NCI-H524 (cell line): Measurements from ENCODE around the gene ESR1.
"Not testable (repeated sequence)": the region's sequence is repeated elsewhere in the genome, so short reads cannot be mapped to it uniquely, and the experiment has no call there.

Experiments
- DNase-seq, 2 experiments: peaks; one replicate each; lab custom pipeline; 2025; lab: John Stamatoyannopoulos, UW

Gene ESR1

DNA sequence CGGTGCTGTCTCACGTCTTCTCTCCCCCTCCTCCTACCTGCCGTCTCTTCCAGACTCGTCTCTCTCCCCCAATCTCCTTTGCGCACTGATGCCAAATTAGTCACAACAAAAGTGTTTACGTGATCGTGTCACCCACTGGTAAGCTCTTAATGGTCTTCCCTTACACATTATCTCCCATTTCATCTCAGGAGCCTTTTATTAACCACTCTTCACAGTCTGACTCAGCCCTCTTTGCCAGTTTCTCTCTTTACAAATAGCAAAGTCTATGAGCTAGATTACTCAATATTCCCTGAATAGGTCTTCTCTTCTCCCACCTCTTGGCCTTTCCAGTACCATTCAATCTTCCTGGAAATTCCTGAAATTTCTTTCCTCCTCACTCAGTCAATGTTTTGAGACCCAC is 247.0 kb downstream of the ESR1 start:
- DNase-seq = no peak

DNA sequence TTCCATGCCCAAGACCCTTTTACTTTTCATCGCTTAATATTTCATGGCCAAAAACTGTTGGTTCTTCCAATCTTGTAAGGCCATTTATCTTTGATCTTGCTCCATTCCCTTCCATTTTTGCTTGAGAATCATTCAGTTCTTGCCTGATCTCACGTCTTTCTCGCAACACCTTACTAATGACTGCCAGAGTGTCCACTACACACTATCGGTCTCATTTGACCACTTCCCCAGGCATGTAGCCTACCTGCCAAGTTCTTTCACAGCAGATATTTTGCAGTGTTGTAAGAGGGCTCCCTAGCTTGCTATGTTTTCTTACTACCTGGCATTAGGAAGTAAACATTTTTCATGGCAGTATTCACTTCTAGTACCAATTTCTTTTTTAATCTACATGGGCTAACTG is 248.0 kb downstream of the ESR1 start:
- no peak for DNase-seq

DNA sequence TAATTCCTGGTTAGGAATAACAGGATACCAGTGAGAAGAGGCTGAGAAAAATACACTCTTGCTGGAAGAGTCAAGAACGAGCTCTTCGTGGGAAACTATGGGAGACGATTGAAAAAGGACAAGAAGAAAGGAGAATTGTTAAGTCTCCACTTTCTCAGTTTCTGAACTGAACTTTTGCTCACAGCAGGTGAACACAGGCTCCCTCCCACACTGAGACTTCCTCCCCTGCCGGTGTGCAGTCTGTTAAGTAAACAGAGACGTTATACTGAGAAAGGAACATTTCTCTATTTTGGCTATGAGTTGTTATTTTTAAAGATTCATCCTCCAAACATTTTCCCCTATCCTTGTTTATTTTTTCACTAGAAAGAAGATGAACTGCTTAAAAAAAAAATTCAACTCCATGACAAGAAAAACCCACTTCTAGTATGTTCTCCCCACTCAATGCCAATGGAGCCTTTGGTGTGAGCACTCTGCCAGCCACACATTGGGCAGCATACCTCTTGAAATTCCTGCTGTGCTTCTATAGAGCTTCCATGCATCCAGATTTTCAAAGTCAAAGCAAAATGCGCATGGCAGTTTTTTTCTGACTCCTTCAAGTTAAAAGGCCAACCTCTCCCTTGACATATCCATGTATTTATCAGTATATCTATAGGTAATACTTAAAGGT is 250.5 kb downstream of the ESR1 start:
- no peak for DNase-seq

DNA sequence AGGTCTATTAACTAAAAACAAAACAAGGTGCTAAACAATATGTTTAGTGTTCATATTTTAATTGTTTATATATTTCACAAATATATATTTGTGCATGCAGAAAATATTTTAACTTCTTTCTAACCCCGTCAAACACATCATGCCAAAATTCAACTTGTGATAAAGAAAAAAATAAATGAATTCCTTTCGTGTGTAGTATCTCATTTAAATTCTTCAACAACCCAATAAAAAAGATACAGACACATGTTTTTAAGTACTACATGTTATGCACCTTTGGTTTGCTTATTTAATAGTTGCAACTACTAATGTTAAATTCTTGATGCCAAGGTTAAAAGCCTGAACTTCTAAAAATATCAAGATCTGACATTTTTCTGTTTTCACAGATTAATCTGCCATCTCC is 252.4 kb downstream of the ESR1 start:
- no peak for DNase-seq

DNA sequence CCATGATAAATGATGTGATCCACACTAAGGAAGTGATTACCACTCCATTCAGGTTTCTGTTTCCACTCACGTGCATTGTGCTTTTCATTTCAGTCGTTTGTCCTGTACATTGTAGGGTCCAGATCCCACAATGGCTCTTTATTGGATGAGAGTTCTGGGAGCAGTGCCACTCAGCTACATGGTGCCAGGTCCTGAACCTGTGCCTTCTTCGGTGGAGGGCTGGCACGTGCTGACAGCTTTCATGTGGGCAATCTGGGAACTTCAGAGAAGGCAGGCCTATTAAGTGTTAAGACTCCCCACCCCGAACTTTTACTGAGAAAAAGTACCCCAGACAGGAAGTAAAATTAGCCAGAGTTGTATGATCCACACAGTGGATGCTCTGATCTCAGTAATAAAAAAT is 255.0 kb downstream of the ESR1 start:
- DNase-seq = no peak

DNA sequence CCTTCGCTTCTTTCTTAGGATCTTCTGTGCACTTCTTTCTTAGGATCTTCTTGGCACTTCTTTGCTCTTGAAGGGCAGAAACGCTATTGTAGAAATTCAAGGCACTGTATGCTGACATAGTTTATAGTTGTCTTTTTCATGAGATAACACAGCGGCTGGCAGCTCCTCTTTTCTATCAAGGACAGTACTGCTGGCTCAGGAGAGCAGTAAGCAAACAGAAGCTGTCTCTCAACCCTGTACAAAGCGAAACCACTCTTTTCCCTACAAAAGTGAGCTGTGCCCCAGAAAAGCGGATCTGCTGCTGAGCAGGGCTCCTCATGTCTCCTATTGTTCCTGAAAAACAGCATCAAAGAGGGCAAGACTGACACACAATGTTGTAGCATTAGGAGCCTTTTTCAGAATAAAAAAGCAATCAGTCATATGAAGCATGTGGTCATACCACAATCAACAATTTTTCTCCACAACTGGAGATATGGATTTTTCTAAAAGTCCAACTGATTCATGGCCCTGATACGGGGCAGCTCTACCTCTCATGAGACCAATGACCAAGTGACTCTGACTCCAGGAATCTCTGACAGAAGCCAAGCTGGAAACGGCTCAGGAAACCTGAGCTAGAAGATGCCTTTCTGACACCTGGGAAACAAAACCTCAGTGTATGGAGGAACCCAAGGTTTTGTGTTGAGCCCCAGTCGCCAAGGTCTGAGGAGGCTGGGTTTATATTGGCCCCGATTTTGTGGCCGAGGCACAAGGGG is 255.9 kb downstream of the ESR1 start:
- no peak for DNase-seq

DNA sequence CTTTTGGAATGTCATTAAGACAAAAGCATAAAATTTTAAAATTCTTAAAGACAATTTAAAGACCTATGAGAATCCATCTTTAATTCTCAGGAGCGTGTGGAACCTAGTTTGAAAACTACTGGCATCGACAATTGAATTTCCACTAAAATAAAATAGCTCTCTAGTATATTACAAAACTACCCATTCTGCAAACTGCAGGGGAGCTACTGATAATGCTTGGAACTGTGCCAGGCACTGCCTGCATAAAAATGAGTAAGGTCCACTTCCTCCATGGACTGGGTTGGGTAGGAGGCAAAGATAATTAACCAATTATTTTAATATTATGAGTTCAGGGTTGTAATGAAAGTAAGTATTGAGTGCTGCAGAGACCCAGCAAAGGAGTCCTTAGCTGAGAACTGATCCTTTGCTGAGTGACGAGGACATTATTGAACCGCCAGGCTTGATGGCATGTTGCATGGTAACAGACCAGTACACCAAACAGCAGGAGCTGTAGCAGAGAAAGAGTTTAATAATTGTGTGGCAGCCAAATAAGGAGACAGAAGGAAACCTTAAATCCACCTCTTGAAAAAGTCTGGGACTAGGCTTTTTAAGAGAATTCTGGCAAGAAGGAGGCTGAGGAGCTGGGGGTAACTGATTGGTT is 261.3 kb downstream of the ESR1 start:
- DNase-seq = no peak

DNA sequence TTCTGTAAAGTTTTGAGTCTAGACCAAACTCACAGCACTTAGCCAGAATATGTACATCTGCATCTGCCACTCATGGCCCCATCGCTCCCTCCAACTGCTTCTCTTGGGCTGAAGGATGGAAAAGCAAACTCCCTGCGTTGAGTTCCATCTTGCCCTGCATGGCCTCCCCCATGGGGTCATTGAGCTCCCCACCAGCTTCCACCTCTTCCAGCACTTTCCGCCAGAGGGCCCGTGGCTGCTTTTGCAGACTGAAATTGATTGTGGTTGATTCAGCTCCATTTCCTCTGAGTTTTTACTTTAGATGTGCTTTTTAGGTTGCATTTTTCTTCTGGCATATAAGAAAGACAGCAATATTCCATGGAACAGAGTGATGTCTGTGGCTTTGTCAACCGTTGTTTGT is 263.1 kb downstream of the ESR1 start:
- DNase-seq = no peak

DNA sequence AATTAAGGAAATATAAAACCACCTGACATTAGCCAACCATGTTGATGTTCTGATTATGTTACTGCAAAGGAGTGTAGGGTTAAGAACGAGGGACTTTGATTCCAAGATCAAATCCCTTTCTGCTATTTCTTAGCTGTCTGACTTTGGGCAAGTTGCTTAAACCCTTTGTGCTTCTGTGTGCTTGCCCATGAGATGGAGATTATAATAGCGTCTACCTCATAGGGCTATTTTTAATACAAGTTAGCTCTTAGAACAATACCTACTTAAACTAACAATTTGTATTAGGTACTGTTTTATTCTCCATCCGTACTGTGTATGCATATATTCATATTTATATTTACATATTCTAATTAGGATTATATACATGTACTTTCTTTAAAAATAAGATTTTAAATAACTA is 263.8 kb downstream of the ESR1 start:
- DNase-seq = no peak

DNA sequence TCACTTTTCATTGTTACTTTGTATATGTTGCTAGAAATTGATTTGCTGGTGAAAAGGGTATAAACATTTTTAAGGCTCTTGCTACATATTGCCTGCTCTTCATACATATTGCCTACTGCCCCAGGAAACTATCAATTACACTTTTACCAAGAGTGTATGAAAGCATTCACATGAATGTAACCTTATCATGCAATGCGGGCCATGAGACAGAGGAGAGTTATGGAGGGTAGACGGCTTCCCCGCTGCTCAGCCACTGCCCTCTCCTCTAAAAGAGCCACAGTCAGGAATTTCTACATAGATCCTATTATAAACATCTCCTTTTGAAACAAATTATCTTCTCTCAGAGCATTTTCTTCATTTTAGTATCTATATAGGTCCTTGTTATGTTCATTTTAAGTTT is 264.4 kb downstream of the ESR1 start:
- no peak for DNase-seq

DNA sequence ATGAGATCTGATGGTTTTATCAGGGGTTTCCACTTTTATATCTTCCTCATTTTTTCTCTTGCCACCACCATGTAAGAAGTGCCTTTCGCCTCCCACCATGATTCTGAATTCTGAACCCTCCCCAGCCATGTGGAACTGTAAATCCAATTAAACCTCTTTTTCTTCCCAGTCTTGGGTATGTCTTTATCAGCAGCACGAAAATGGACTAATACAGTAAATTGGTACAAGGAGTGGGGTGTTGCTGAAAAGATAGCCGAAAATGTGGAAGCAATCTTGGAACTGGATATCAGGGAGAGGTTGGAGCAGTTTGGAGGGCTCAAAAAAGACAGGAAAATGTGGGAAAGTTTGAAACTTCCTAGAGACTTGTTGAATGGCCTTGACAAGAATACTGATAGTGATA is 268.8 kb downstream of the ESR1 start:
- DNase-seq = not testable (repeated sequence)

DNA sequence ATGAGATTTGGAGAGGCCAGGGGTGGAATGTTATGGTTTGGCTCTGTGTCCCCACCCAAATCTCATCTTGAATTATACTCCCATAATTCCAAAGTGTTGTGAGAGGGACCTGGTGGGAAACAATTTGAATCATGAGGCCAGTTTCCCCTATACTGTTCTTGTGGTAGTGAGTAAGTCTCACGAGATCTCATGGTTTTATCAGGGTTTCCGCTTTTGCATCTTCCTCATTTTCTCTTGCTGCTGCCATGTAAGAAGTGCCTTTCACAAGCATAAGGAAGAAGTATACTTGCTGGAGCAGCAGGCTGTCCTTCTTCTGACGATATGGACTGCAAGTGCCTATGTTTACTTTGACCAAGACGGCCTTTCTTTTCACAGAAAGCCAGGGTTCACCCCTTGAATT is 270.5 kb downstream of the ESR1 start:
- DNase-seq = no peak

DNA sequence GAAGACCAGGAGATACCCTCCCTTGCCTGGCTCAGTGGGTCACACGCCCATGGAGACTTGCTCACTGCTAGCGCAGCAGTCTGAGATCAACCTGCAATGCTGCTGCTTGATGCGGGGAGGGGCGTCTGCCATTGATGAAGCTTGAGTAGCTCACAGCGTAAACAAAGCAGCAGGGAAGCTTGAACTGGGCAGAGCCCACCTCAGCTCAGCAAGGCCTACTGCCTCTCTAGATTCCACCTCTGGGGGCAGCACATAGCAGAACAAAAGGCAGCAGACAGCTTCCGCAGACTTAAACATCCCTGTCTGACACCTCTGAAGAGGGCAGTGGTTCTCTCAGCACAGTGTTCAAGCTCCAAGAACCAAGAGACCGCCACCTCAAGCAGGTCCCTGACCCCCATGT is 271.3 kb downstream of the ESR1 start:
- DNase-seq = no peak

DNA sequence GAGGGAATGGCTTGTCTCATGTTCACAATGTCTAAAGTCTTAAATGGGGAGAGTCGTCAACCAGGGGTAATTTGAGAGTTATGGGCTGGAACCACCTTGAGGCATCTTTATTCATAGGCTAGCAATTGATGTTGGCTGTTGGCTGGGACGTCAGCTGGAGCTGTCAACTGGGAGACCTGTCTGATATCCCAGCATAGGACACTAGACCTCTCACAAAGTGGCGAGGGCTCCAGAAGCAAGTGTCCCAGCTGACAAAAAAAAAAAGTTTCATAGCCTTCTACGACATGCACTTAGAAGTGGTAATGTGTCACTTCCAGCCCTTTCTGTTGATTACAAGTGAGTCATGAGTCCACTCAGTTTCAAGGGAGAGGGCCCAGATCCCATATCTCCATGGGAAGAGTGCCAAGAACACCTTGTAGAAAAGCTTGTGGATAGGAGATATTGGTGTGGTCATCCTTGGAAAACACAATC is 278.0 kb downstream of the ESR1 start:
- DNase-seq = no peak

DNA sequence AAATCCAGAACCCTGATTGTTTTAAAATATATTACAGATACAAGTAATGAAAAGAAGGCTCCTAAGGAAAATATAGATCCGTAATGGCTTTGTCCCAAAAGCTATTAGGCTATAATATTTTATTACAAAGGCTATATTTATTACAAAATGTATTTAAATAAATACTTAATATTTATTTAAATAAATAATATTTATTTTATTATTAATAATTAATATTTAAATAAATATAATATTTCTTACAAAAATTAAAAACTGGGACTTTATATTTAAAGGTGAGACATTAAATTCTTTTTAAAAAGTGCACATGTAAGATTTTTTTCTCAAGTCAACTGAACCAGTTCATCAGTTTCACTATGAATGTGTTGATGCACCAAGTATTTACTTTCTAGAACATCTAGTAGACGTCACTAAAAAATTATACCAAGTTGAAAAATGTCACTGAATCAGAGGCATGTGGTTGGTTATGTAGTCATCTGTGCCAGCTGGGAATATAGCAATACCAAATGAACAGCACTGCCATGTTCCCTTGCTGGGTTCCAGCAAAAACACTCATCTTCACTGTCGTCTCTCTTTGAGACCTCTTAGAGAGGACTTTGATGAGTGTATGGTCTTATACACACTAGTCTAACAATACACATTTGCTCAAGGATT is 278.9 kb downstream of the ESR1 start:
- no peak for DNase-seq

DNA sequence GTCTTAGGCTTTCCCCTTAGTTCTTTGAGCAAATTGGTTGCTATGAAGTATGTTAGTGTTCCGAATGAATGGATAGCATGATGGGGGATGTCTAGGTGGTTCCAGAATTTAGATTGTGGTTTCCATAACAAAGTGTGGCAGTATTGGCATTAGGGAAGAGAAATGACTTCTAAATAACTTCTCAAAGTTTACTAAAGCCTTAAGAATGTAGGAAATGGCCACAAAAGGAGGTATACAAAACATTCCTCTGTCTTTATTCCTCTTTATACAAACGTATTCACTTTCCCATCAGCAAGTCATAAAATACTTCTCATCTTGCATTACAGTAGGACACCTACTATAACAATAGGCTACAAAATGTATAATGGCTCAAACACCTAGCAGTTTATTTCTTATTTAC is 279.6 kb downstream of the ESR1 start:
- no peak for DNase-seq

DNA sequence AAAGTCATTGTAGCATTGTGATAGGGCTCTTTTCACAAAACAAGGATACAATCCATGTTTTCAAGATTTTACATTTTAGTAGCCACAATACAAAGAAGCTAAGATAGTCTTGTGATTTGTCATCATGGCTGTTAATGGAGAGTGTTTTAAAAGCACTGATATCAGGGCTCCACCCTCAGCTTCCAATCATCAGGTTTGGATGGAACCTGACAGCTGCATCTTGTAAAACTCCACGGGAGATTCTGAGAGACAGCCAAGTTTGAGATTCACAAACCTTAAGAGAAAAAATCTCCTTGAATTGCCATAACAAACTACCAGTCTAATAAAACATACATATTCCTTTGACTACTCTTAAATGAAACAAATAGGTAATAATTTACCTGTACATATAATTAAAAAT is 280.2 kb downstream of the ESR1 start:
- DNase-seq = no peak

DNA sequence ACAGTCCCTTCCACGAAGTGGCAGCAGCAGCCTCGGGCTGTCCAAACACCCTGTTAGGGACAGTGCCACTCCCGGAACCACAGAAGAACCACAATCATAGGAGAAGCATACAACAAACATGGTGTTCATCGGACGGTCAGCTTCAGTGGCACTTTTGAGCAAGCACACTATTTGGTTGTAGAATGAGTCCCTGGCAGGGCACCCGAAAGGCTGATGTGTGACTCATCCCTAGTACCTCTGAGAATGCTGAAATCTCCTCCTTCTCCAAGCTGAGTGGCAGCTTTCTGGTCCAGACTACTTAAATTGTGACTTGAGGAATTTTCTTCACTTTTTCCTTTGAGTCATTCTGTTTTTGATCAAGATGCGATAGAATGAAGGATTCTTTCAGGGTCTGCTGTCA is 282.5 kb downstream of the ESR1 start:
- DNase-seq = no peak

DNA sequence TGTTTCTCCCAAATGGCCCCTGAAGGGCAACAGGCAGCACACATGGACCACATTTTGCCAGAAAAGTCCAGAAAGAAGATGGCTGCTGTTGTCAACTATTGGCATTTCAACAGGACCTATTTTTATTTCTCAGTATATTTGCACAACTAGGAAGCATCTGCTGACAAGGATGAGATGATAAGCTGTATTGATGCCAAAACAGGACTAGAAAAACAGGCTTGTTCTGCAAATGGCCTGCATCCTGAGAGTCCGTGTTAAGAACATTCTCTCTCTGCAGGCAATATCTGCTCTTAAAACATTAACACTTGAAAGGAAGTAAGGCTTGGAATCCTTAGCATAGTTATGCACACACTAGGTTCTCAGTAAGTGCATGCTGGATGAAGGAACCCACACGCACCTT is 283.7 kb downstream of the ESR1 start:
- no peak for DNase-seq

DNA sequence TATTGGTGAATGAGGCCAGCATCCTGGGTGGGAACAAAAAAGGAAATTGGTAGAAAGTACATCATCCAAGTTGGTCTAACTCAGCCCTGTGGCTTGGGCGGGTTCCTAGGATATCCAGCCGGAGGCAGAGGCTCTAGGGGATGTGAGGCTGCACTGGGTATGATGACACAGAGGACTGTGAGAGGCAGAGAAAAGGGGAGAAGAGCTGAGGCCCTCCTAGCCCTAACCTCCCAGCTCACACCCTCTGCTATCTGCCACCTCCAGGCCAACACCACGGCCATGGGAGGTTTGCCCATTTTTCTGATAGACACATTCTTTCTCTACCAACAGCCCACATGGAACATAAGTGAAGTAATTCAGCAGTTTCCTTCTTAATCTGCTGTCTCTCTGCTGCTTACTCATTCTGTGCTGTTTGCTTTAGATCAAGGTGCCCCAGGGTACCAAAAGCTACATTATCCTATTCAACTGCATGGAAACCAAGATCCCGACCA is 284.4 kb downstream of the ESR1 start:
- DNase-seq = no peak

DNA sequence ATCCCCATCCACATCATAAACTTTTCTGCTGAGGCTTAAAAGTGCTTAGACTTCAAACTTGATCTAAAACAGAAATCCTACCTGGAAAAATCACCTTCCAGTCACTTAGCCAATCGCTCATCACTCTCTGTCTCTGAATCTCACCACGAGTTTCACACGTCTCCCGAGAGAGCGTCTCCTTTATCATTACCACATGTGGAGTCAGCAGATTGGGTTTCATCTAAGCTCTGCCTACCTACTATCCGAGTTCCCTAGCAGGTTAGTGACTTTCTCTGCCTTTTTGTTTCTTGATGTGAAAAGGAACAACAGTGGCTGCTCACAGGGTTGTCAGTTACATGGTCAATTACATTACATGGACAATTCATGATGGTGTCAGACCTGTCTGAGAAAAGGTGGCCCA is 286.2 kb downstream of the ESR1 start:
- DNase-seq = peak in 1 of 2 experiments; percentile 12

DNA sequence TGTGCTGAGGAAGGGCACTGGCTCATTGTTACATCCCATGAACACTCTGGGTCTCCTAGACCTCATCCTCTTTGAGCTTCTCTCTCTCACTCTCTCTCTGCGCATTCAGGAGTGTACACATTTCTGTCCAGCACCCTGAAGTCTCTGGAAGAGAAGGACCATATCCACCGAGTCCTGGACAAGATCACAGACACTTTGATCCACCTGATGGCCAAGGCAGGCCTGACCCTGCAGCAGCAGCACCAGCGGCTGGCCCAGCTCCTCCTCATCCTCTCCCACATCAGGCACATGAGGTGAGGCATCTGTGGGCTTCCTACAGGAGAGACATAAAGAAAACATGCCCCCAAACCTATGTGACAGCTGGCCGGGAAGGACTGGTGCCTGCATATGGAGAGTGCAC is 286.8 kb downstream of the ESR1 start:
- peak; percentile 23 to 87 for DNase-seq
